CD4-positive, alpha-beta memory T cell (primary cell): Measurements from ENCODE around the gene ZNRF2. TPM values are rescaled to one million over a fixed set of nuclear protein-coding genes. Genes with fewer than 3 reads are reported as not detected.

Experiments used
- CTCF ChIA-PET: fragments of 350-600 bp; sonication (Branson Sonifier 250); formaldehyde crosslinking; loops from one replicate; lab custom pipeline; 2021; ENCODE audit warnings: inconsistent platforms; ENCODE audit not compliant: partially characterized antibody; lab: Charles Lee
- POLR2A ChIA-PET: fragments of 350-600 bp; sonication (Branson Sonifier 250); formaldehyde crosslinking; loops from one replicate; lab custom pipeline; 2021; ENCODE audit not compliant: partially characterized antibody; lab: Charles Lee
- DNase-seq, 5 donors: peaks; one replicate each; pipeline versions ENCODE4 v3.0.0 to v3.0.0-alpha.2; 2020 to 2022; ENCODE audit warnings: mixed read lengths in 1 of 5
- H3K27ac ChIP-seq: one replicate; pipeline ENCODE4 v1.7.0; 2013; ENCODE audit warnings: low read depth, low read length
- H3K27me3 ChIP-seq: 2 replicates; pipeline ENCODE4 v1.7.0; 2013; ENCODE audit warnings: mild to moderate bottlenecking, low read length, moderate library complexity; ENCODE audit not compliant: insufficient read depth
- H3K36me3 ChIP-seq: 2 replicates; pipeline ENCODE4 v1.7.0; 2013; ENCODE audit warnings: mild to moderate bottlenecking, low read length, moderate library complexity; ENCODE audit not compliant: insufficient read depth
- H3K4me1 ChIP-seq: 2 replicates; pipeline ENCODE4 v1.7.0; 2013; ENCODE audit warnings: mild to moderate bottlenecking, low read length, moderate library complexity; ENCODE audit not compliant: insufficient read depth
- H3K4me3 ChIP-seq, 2 donors: one replicate each; pipeline ENCODE4 v1.7.0; 2013; ENCODE audit warnings: low read length in 2 of 2, mild to moderate bottlenecking in 1 of 2
- H3K9me3 ChIP-seq, 2 donors: one replicate each; pipeline ENCODE4 v1.7.0; 2013; ENCODE audit warnings: low read length in 2 of 2, control low read depth in 1 of 2; ENCODE audit not compliant: control insufficient read depth in 1 of 2
- H3K27ac Mint-ChIP-seq, 7 donors: one replicate each; pipeline ENCODE4 v1.8.0; 2020 to 2021; ENCODE audit warnings: mixed read lengths in 7 of 7, mild to moderate bottlenecking in 6 of 7, inconsistent platforms in 3 of 7, moderate library complexity in 3 of 7
- H3K27me3 Mint-ChIP-seq, 2 donors: one replicate each; pipeline ENCODE4 v1.8.0; 2020 to 2021; ENCODE audit warnings: mixed read lengths in 2 of 2
- H3K36me3 Mint-ChIP-seq, 2 donors: one replicate each; pipeline ENCODE4 v1.8.0; 2020 to 2021; ENCODE audit warnings: mixed read lengths in 2 of 2, inconsistent platforms in 1 of 2, mild to moderate bottlenecking in 1 of 2
- H3K4me1 Mint-ChIP-seq, 4 donors: one replicate each; pipeline ENCODE4 v1.8.0; 2020 to 2021; ENCODE audit warnings: mixed read lengths in 4 of 4, mild to moderate bottlenecking in 1 of 4
- H3K4me3 Mint-ChIP-seq, 8 donors: one replicate each; pipeline ENCODE4 v1.8.0; 2020 to 2021; ENCODE audit warnings: mixed read lengths in 8 of 8, mild to moderate bottlenecking in 7 of 8, moderate library complexity in 6 of 8, inconsistent platforms in 3 of 8
- H3K9me3 Mint-ChIP-seq, 8 donors: one replicate each; pipeline ENCODE4 v1.8.0; 2020 to 2021; ENCODE audit warnings: mixed read lengths in 8 of 8, mild to moderate bottlenecking in 5 of 8, inconsistent platforms in 3 of 8, moderate library complexity in 1 of 8
- intact Hi-C: fragments of 100-400 bp; cut with micrococcal nuclease; formaldehyde crosslinking; loops from one replicate; pipeline ENCODE4 v1.15.1; 2023
- polyA plus RNA-seq, 2 donors: library from polyadenylated mRNA; unstranded; fragments of 300-500 nt; fragmentation: Illumina TruSeq; gene quantifications; one replicate each; pipeline ENCODE4 v1.2.3, GENCODE V29; 2021
- total RNA-seq, 2 experiments: library from RNA; stranded (reverse); gene quantifications; one replicate each; pipeline ENCODE4 v1.2.3, GENCODE V29; 2021

The ZNRF2 gene
- total and polyA plus RNA-seq, 4 experiments from 2014 or later: 0.59 to 39.4 (median 20.4) TPM

GRCh38 chr7:30272126-30272525 is 12.3 kb upstream of the ZNRF2 start:
- H3K27ac Mint-ChIP-seq: no peak overlapping the region
- no peak overlapping the region for H3K4me3 Mint-ChIP-seq
- H3K36me3 ChIP-seq: no peaks in the 10 kb centered on the region
- no peaks in the 10 kb centered on the region for H3K27me3 ChIP-seq
- intact Hi-C loops: no loop called here
- no peaks in the 10 kb centered on the region for H3K9me3 Mint-ChIP-seq
- H3K4me1 ChIP-seq: no peaks in the 10 kb centered on the region
- no peak overlapping the region for H3K4me3 ChIP-seq
- H3K9me3 ChIP-seq: no peaks in the 10 kb centered on the region
- no peak overlapping the region for H3K27ac ChIP-seq
- H3K4me1 Mint-ChIP-seq: peaks cover 0 to 4% (median 0%) of the 10 kb centered on the region in 4 donors
- POLR2A ChIA-PET: no interaction called here
- H3K27me3 Mint-ChIP-seq: peaks cover 0 to 1% of the 10 kb centered on the region in 2 donors
- no peak for DNase-seq
- CTCF ChIA-PET: interaction anchor here (1.2 to 2.2 kb wide), 2 partner anchors 34 to 292 kb away, joined by 3 to 6 read pairs; no protein-coding TSS in a partner anchor
- H3K36me3 Mint-ChIP-seq: no peaks in the 10 kb centered on the region

- Mint-ChIP-seq H3K9me3 (no peaks in the 10 kb centered on the region), H3K4me1 (peaks cover 0 to 4% (median under 1%) of the 10 kb centered on the region in 4 donors), H3K4me3 (no peak overlapping the region), H3K36me3 (no peaks in the 10 kb centered on the region), H3K27ac (no peak overlapping the region), H3K27me3 (peaks cover 0 to 1% of the 10 kb centered on the region in 2 donors)
- H3K4me1 ChIP-seq: no peaks in the 10 kb centered on the region
- H3K9me3 ChIP-seq: no peaks in the 10 kb centered on the region
- no peak overlapping the region for H3K27ac ChIP-seq
- H3K27me3 ChIP-seq: no peaks in the 10 kb centered on the region
- DNase-seq: no peak
- ChIA-PET CTCF (interaction anchor here (2.2 to 7.3 kb wide), 2 partner anchors 78 to 291 kb away, joined by 6 to 94 read pairs; no protein-coding TSS in a partner anchor), POLR2A (no interaction called here)
- no peak overlapping the region for H3K4me3 ChIP-seq
- H3K36me3 ChIP-seq: no peaks in the 10 kb centered on the region
- intact Hi-C loops: no loop called here
Measured at GRCh38 chr7:30273552-30273951, 10.8 kb upstream of the ZNRF2 start.

- H3K36me3 Mint-ChIP-seq: no peaks in the 10 kb centered on the region
- no peaks in the 10 kb centered on the region for H3K4me1 ChIP-seq
- H3K4me3 Mint-ChIP-seq: no peak overlapping the region
Measured at GRCh38 chr7:30274641-30275040, 9.8 kb upstream of the ZNRF2 start.

GRCh38 chr7:30276203-30276900 is 8.0 kb upstream of the ZNRF2 start:
- POLR2A ChIA-PET: interaction anchor here (0.6 to 1.4 kb wide), 5 partner anchors 9 to 115 kb away, joined by 3 to 6 read pairs (median 4); no protein-coding TSS in a partner anchor

More at GRCh38 chr7:30274641-30275040, 9.8 kb upstream of the ZNRF2 start:
- H3K4me3 ChIP-seq: no peak overlapping the region
- Mint-ChIP-seq H3K27me3 (peaks cover 0 to 1% of the 10 kb centered on the region in 2 donors), H3K4me1 (peaks cover 3 to 4% (median 4%) of the 10 kb centered on the region in 4 donors), H3K9me3 (no peaks in the 10 kb centered on the region), H3K27ac (no peak overlapping the region)
- ChIA-PET CTCF (interaction anchor here (1.3 to 7.3 kb wide), 3 partner anchors 14 to 137 kb away, joined by 3 to 94 read pairs (median 35); no protein-coding TSS in a partner anchor), POLR2A (no interaction called here)
- H3K27me3 ChIP-seq: no peaks in the 10 kb centered on the region
- intact Hi-C loops: no loop called here
- no peak for DNase-seq
- no peak overlapping the region for H3K27ac ChIP-seq
- no peaks in the 10 kb centered on the region for H3K36me3 ChIP-seq
- no peaks in the 10 kb centered on the region for H3K9me3 ChIP-seq

GRCh38 chr7:30278376-30278775 is 6.0 kb upstream of the ZNRF2 start:
- Mint-ChIP-seq H3K27ac (peak overlapping the region in 3 of 7 donors; percentile 10 to 57 (median 31)), H3K36me3 (no peaks in the 10 kb centered on the region), H3K9me3 (no peaks in the 10 kb centered on the region), H3K27me3 (no peaks in the 10 kb centered on the region), H3K4me1 (peaks cover 4 to 13% (median 6%) of the 10 kb centered on the region in 4 donors), H3K4me3 (no peak overlapping the region)
- DNase-seq: no peak
- ChIA-PET POLR2A (interaction anchor here (0.9 to 2.2 kb wide), 5 partner anchors 12 to 73 kb away, joined by 3 to 10 read pairs (median 9); no protein-coding TSS in a partner anchor), CTCF (interaction anchor here (0.6 to 7.3 kb wide), 9 partner anchors 29 to 399 kb away, joined by 3 to 94 read pairs (median 3); no protein-coding TSS in a partner anchor)
- Histone ChIP-seq H3K4me1 (peaks cover 3% of the 10 kb centered on the region), H3K27me3 (no peaks in the 10 kb centered on the region), H3K36me3 (no peaks in the 10 kb centered on the region), H3K4me3 (no peak overlapping the region), H3K9me3 (no peaks in the 10 kb centered on the region), H3K27ac (no peak overlapping the region)
- intact Hi-C loops: no loop called here

More at GRCh38 chr7:30276203-30276900, 8.0 kb upstream of the ZNRF2 start:
- H3K4me1 Mint-ChIP-seq: peaks cover 3 to 8% (median 4%) of the 10 kb centered on the region in 4 donors
- Histone ChIP-seq H3K27me3 (no peaks in the 10 kb centered on the region), H3K4me1 (no peaks in the 10 kb centered on the region), H3K27ac (no peak overlapping the region), H3K36me3 (no peaks in the 10 kb centered on the region), H3K9me3 (no peaks in the 10 kb centered on the region), H3K4me3 (no peak overlapping the region)
- peaks cover 0 to 1% of the 10 kb centered on the region in 2 donors for H3K27me3 Mint-ChIP-seq
- intact Hi-C loops: loop anchor here (1.0 to 2.0 kb wide), 3 partner anchors 76 to 288 kb away; partner anchors contain the start of gene GGCT
- no peak overlapping the region for H3K27ac Mint-ChIP-seq
- peak overlapping the region in 1 of 8 donors; percentile 20 for H3K4me3 Mint-ChIP-seq
- peak; percentile 41 to 53 (median 44) for DNase-seq
- H3K36me3 Mint-ChIP-seq: no peaks in the 10 kb centered on the region
- no peaks in the 10 kb centered on the region for H3K9me3 Mint-ChIP-seq
- CTCF ChIA-PET: interaction anchor here (0.7 to 7.3 kb wide), 16 partner anchors 12 to 288 kb away, joined by 3 to 94 read pairs (median 4); partner anchors contain the start of gene MTURN

- POLR2A ChIA-PET: interaction anchor here (0.9 to 2.2 kb wide), 6 partner anchors 12 to 199 kb away, joined by 3 to 10 read pairs (median 6); partner anchors contain the start of gene NOD1
- Histone ChIP-seq H3K4me1 (peaks cover 9% of the 10 kb centered on the region), H3K27me3 (no peaks in the 10 kb centered on the region), H3K4me3 (no peak overlapping the region), H3K27ac (no peak overlapping the region), H3K9me3 (no peaks in the 10 kb centered on the region), H3K36me3 (no peaks in the 10 kb centered on the region)
- Mint-ChIP-seq H3K4me1 (peaks cover 6 to 19% (median 10%) of the 10 kb centered on the region in 4 donors), H3K27ac (peak overlapping the region in 4 of 7 donors; percentile 27 to 59 (median 52)), H3K36me3 (peaks cover 0 to 2% of the 10 kb centered on the region in 2 donors), H3K4me3 (peak overlapping the region in 1 of 8 donors; percentile 32), H3K9me3 (no peaks in the 10 kb centered on the region), H3K27me3 (no peaks in the 10 kb centered on the region)
- no peak for DNase-seq
- intact Hi-C loops: no loop called here
- CTCF ChIA-PET: interaction anchor here (0.6 to 7.3 kb wide), 11 partner anchors 28 to 400 kb away, joined by 3 to 94 read pairs (median 3); no protein-coding TSS in a partner anchor
Measured at GRCh38 chr7:30278849-30279652, 5.3 kb upstream of the ZNRF2 start.
